HG02678 (cell line): ENCODE results near the gene GSG1L.

Source experiments
- ATAC-seq: cut with Tn5 transposase; IDR thresholded peaks from one replicate; pipeline ENCODE4 v1.9.1; 2021; ENCODE audit warnings: mild to moderate bottlenecking, moderate library complexity; ENCODE audit not compliant: unreplicated experiment

Gene GSG1L

GRCh38 chr16:27764869-27765675, 298.4 kb downstream of the GSG1L start:
- ATAC-seq = no peak

- no peak for ATAC-seq
These were observed 299.1 kb downstream of the GSG1L start for GRCh38 chr16:27764427-27764826.

GRCh38 chr16:27762441-27762840, 301.1 kb downstream of the GSG1L start:
- ATAC-seq = no peak

GRCh38 chr16:27761816-27762215, 301.7 kb downstream of the GSG1L start:
- ATAC-seq = no peak

GRCh38 chr16:27760789-27761176, 302.7 kb downstream of the GSG1L start:
- ATAC-seq = no peak

- no peak for ATAC-seq
These were observed 303.3 kb downstream of the GSG1L start for GRCh38 chr16:27759967-27760788.

GRCh38 chr16:27759301-27759871, 304.1 kb downstream of the GSG1L start:
- ATAC-seq = no peak

- ATAC-seq = no peak
These were observed 305.0 kb downstream of the GSG1L start for GRCh38 chr16:27758544-27758943.

- no peak for ATAC-seq
These were observed 307.1 kb downstream of the GSG1L start for GRCh38 chr16:27756206-27756970.

- no peak for ATAC-seq
These were observed 308.5 kb downstream of the GSG1L start for GRCh38 chr16:27754788-27755690.

GRCh38 chr16:27753563-27753962, 310.0 kb downstream of the GSG1L start:
- no peak for ATAC-seq

GRCh38 chr16:27752241-27752640, 311.3 kb downstream of the GSG1L start:
- no peak for ATAC-seq

- ATAC-seq = no peak
These were observed 311.8 kb downstream of the GSG1L start for GRCh38 chr16:27751676-27752075.

GRCh38 chr16:27751233-27751632, 312.3 kb downstream of the GSG1L start:
- no peak for ATAC-seq

- ATAC-seq = no peak
These were observed 313.6 kb downstream of the GSG1L start for GRCh38 chr16:27749946-27750345.

- no peak for ATAC-seq
These were observed 314.0 kb downstream of the GSG1L start for GRCh38 chr16:27749547-27749875.

GRCh38 chr16:27748868-27749546, 314.5 kb downstream of the GSG1L start:
- ATAC-seq = no peak

- no peak for ATAC-seq
These were observed 315.6 kb downstream of the GSG1L start for GRCh38 chr16:27747946-27748345.

GRCh38 chr16:27746076-27746855, 317.2 kb downstream of the GSG1L start:
- no peak for ATAC-seq
